ENCODE measurements around the gene ASGR1.
A peak's percentile ranks its signal among the peaks of the same experiment; 100 is the strongest.

The ASGR1 gene, protein sequence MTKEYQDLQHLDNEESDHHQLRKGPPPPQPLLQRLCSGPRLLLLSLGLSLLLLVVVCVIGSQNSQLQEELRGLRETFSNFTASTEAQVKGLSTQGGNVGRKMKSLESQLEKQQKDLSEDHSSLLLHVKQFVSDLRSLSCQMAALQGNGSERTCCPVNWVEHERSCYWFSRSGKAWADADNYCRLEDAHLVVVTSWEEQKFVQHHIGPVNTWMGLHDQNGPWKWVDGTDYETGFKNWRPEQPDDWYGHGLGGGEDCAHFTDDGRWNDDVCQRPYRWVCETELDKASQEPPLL

DNA sequence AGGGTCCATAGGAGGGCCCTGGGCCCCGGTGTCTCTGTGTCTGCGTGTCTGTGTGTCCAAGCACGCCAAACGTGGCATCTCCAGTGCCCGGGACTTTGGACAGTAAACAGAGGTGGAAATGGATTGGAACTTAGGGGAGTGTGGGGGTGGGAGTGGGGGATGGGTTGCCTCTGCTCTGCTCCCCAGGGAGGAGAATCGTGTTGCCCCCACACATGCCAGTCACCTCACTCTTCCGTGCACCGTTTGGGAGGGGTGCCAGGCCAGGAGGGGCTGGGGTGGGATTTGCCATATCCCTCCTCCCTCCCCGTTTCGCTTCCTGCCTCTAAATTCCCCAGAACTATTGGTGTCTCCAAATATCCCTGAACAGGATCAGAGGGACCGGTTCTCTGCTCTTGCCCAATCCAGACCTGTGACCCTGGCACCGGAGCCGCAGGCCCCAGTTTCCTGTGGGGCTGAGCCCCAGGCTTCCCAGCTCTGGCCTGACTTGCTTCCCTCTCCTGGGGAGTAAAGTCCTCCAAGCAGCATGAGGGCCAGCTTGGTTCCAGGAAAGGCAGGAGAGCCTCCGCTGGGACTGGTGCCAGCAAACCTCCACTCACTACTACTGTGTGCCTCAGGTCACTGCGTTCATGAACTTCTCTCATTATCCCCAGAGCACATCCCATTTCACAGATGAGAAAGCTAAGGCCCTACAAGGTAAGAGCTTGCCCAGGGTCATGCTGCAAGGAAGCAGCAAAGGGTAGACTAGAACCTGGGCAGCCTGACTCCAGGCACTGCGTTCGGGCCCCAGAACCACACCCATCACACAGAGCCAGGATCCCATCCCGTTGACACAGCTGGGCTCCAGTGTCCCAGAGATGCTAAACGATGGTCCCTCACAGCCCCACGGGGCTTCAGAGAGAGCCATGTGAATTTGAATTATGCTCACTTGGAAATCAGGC is at the start of gene ASGR1:
TSS of gene ASGR1 (minus strand) at position 54 of the 938 bp plus-strand sequence. CDS start 807 bp downstream, outside the sequence.
- DNase-seq (ENCODE audit: low read depth in 3 of 3), result no peak

DNA sequence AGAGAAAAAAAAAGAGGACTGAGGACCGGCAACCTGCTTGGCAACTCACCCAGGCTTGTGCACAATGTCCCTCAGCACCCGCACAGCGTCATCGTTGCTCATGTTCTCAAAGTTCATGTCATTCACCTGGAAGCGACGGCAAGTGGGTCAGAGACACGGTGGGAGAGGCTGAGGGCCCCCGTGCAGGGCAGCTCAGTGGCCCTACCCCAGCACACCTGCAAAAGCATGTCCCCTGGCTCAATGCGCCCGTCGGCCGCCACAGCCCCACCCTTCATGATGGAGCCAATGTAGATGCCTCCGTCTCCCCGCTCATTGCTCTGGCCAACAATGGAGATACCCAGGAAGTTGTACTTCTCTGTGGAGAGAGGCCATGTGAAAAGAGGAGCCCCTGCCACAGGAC is 49.8 kb upstream of the ASGR1 start:
- DNase-seq (ENCODE audit: low read depth in 3 of 3), result no peak

GRCh38 chr17:7226721-7227710 is 47.8 kb upstream of the ASGR1 start:
- DNase-seq (ENCODE audit: low read depth in 3 of 3), result no peak

- no peak for DNase-seq (ENCODE audit: low read depth in 3 of 3)
Measured at GRCh38 chr17:7225711-7226331, 46.7 kb upstream of the ASGR1 start.

DNA sequence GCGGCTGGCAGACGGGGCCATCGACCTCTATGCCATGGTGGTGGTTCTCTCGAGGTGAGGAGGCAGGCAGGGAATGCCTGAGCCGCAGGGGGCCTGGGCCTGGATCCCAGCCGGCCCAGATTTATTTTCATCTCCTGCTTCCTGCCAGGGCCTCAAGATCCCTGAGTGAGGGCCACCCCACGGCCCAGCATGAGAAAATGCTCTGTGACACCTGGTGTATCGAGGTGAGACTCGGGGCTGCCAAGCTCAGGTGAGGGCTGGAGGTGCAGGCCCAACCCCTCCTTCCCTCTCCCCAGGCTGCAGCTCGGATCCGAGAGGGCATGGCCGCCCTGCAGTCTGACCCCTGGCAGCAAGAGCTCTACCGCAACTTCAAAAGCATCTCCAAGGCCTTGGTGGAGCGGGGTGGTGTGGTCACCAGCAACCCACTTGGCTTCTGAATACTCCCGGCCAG is 45.5 kb upstream of the ASGR1 start:
- DNase-seq (ENCODE audit: low read depth in 3 of 3), result no peak

GRCh38 chr17:7224110-7224509 is 44.9 kb upstream of the ASGR1 start:
- DNase-seq (ENCODE audit: low read depth in 3 of 3), result no peak

GRCh38 chr17:7223375-7223774 is 44.2 kb upstream of the ASGR1 start:
- DNase-seq (ENCODE audit: low read depth in 3 of 3), result no peak

DNA sequence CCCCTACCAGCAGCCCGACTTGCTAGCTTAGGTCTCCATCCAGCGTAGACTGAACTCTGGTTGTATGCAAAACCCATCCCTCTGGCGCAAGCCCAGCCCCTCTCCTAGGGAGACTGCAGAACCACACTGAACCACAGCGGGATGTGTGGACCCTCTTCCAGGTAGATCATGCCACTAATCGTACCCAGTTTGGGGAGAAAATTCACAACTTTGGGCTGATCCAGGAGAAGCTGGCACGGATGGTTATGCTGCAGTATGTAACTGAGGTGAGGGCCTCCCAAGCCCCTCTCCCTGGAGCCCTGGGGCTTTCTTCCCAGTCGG is 43.8 kb upstream of the ASGR1 start:
- DNase-seq (ENCODE audit: low read depth in 3 of 3), result no peak

GRCh38 chr17:7222093-7222971 is 43.2 kb upstream of the ASGR1 start:
- no peak for DNase-seq (ENCODE audit: low read depth in 3 of 3)

DNA sequence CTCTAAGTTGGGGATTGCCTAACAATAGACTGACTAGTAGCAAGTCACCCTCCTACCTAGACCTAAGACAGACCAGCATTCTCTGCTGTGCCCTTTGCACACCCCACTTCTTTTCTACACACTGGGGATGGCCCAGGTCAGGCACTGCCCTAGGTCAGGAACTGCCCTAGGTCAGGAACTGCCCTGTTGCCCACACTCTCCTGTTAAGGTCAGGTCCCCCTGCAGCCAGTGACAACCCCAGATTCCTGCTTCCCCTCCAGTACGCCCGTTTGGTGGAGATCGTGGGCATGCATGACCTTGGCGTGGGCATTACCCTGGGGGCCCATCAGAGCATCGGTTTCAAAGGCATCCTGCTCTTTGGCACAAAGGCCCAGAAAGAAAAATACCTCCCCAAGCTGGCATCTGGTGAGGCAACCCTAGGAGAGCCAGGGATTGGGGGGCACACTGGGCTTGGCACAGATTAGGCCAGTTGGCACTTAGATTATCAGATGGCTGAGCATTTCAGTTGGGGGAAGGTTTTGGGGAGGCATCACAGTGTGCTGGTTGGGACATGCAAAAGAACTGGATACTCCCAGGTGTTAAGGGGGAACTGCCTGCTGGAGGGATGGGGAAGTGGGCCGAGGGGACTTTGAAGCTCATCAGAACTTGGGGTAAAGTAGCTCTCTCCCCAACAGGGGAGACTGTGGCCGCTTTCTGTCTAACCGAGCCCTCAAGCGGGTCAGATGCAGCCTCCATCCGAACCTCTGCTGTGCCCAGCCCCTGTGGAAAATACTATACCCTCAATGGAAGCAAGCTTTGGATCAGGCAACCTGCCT is 42.3 kb upstream of the ASGR1 start:
- no peak for DNase-seq (ENCODE audit: low read depth in 3 of 3)

- DNase-seq (ENCODE audit: low read depth in 3 of 3), result peak in 2 of 3 experiments; percentile 22 to 51
Measured at GRCh38 chr17:7220593-7221277, 41.6 kb upstream of the ASGR1 start.

GRCh38 chr17:7219812-7220592 is 40.8 kb upstream of the ASGR1 start, which contains the start of the genes ACADVL and DLG4:
TSS of gene ACADVL (plus strand) at chr17:7219938. CDS start at chr17:7219985, 47 bp downstream.
TSS of gene DLG4 (minus strand) at chr17:7219836.
- peak; percentile 52 to 86 (median 62) for DNase-seq (ENCODE audit: low read depth in 3 of 3)

DNA sequence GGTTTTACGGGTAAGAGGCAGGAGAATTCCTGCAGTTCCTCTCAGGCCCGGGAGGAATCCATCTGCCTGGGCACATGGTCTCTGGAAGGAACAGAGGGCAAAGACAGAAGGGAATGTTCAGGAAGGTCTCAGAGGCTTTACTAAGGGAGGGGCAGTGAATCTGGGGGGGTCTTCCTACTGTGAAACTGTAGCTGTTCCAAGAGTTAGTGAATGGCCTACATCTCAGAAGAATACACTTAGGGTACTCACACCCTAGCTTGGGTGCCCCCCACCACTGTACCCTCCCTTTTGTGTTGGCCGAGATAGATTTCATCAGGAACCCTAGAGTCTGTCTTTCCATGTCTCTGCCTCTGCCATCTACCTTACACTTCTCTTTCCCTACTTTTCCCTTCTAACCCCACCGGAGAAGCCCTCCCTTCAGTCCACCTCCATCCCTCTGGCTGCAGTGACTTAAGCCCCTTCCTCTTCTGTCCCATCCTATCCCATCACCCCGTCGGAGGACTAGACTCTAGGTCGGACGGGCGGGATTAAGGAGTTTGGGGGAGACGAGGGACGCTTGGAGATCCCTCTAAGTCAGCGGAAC is 40.1 kb upstream of the ASGR1 start:
- no peak for DNase-seq (ENCODE audit: low read depth in 3 of 3)

DNA sequence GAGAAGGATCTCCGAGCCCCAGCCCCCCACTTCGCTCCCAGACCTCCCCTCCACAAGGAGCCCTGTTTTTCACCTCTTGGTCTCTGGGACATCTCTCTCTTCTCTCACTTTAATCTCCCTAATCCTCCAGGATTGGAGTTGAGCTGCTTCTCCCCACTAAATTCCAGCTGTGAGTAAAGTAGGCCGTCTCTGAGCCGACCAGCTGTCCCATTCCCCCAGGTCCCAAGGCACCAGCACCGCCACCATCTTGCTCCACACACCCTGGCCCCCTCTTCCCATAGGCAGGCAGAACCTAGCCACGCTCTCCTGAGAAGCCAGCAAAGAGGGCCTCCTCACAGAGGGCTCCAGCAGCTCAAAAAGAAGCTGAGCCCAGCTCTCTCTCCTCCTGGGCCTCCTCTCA is 39.6 kb upstream of the ASGR1 start:
- no peak for DNase-seq (ENCODE audit: low read depth in 3 of 3)

GRCh38 chr17:7218166-7218565 is 39.0 kb upstream of the ASGR1 start:
- no peak for DNase-seq (ENCODE audit: low read depth in 3 of 3)

GRCh38 chr17:7217113-7217987 is 38.2 kb upstream of the ASGR1 start:
- DNase-seq (ENCODE audit: low read depth in 3 of 3), result no peak
